ENCODE measurements around the gene NCK1.

GRCh38 chr3:136835813-136836510 lies 26.0 kb upstream of the NCK1 start:
- TF ChIP-seq CTCF (IDR thresholded peaks at IDR 0.05): no peak
- TF ChIP-seq POLR2A (IDR thresholded peaks at IDR 0.05): no peak

Measured in lower leg skin (tissue), 3 donors.